ENCODE measurements around the gene SYT1.

SYT1 gene

GRCh38 chr12:79360286-79360685 is 495.7 kb downstream of the SYT1 start:
- ChIA-PET POLR2A (no interaction called here), CTCF (interaction anchor here (0.7 kb wide), 1 partner anchor 918 kb away, joined by 3 read pairs; no protein-coding TSS in a partner anchor)

GRCh38 chr12:79360936-79361335 is 496.4 kb downstream of the SYT1 start:
- Histone ChIP-seq H3K4me1 (ENCODE audit: control insufficient read depth, insufficient read depth, low read length) (no peaks in the 10 kb centered on the region), H3K27ac (ENCODE audit: extremely low read depth, low read depth, low read length) (no peak overlapping the region), H3K9me3 (ENCODE audit: control insufficient read depth, insufficient read depth, low read depth, low read length) (no peaks in the 10 kb centered on the region), H3K4me3 (ENCODE audit: low read depth, low read length) (no peak overlapping the region), H3K36me3 (ENCODE audit: control insufficient read depth in 2 of 2, insufficient read depth in 1 of 2, low read length in 2 of 2) (no peaks in the 10 kb centered on the region)
- POLR2A ChIA-PET: no interaction called here
- TF ChIP-seq OSR2 (tag by site-specific recombination; IDR thresholded peaks at IDR 0.05) (no peak), EGR2 (tag by site-specific recombination; IDR thresholded peaks at IDR 0.05; ENCODE audit: low read depth) (no peak), ZNF555 (tag by site-specific recombination; conservative IDR thresholded peaks at IDR 0.05) (no peak), ZBTB49 (tag by site-specific recombination; IDR thresholded peaks at IDR 0.05; ENCODE audit: low read depth) (no peak), MEIS1 (CRISPR knock-in tag; IDR thresholded peaks at IDR 0.05; ENCODE audit: borderline replicate concordance) (no peak)
- CTCF ChIA-PET: interaction anchor here (0.7 kb wide), 1 partner anchor 917 kb away, joined by 3 read pairs; no protein-coding TSS in a partner anchor

More at GRCh38 chr12:79360286-79360685, 495.7 kb downstream of the SYT1 start:
- Histone ChIP-seq H3K4me3 (ENCODE audit: low read depth, low read length) (no peak overlapping the region), H3K9me3 (ENCODE audit: control insufficient read depth, insufficient read depth, low read depth, low read length) (no peaks in the 10 kb centered on the region), H3K27ac (ENCODE audit: extremely low read depth, low read depth, low read length) (no peak overlapping the region), H3K36me3 (ENCODE audit: control insufficient read depth in 2 of 2, insufficient read depth in 1 of 2, low read length in 2 of 2) (no peaks in the 10 kb centered on the region), H3K4me1 (ENCODE audit: control insufficient read depth, insufficient read depth, low read length) (no peaks in the 10 kb centered on the region)
- no peak for TF ChIP-seq RBAK (tag by site-specific recombination; IDR thresholded peaks at IDR 0.05)
- no peak for TF ChIP-seq BCL11B (tag by site-specific recombination; IDR thresholded peaks at IDR 0.05; ENCODE audit: low read depth)
- no peak for TF ChIP-seq ZNF366 (tag by site-specific recombination; conservative IDR thresholded peaks at IDR 0.05)
- TF ChIP-seq ZNF585B (tag by site-specific recombination; IDR thresholded peaks at IDR 0.05): no peak
- no peak for TF ChIP-seq KLF17 (tag by site-specific recombination; IDR thresholded peaks at IDR 0.05)
- no peak for TF ChIP-seq ZNF146 (tag by site-specific recombination; IDR thresholded peaks at IDR 0.05)
- TF ChIP-seq GLI2 (tag by site-specific recombination; IDR thresholded peaks at IDR 0.05; ENCODE audit: borderline replicate concordance, low read depth): no peak

GRCh38 chr12:79364197-79364596 is 499.6 kb downstream of the SYT1 start:
- ChIA-PET CTCF (no interaction called here), POLR2A (no interaction called here)
- Histone ChIP-seq H3K27ac (ENCODE audit: extremely low read depth, low read depth, low read length) (no peak overlapping the region), H3K36me3 (ENCODE audit: control insufficient read depth in 2 of 2, insufficient read depth in 1 of 2, low read length in 2 of 2) (no peaks in the 10 kb centered on the region), H3K4me1 (ENCODE audit: control insufficient read depth, insufficient read depth, low read length) (no peaks in the 10 kb centered on the region), H3K9me3 (ENCODE audit: control insufficient read depth, insufficient read depth, low read depth, low read length) (no peaks in the 10 kb centered on the region), H3K4me3 (ENCODE audit: low read depth, low read length) (no peak overlapping the region)
- TF ChIP-seq ZNF704 (tag by site-specific recombination; IDR thresholded peaks at IDR 0.05) (no peak), ZFP3 (tag by site-specific recombination; IDR thresholded peaks at IDR 0.05; ENCODE audit: low read depth) (no peak), PRDM6 (tag by site-specific recombination; IDR thresholded peaks at IDR 0.05) (no peak), ZNF37A (tag by site-specific recombination; IDR thresholded peaks at IDR 0.05) (no peak), ZSCAN5A (tag by site-specific recombination; IDR thresholded peaks at IDR 0.05) (no peak), ZNF18 (tag by site-specific recombination; IDR thresholded peaks at IDR 0.05) (no peak), ZNF777 (tag by site-specific recombination; IDR thresholded peaks at IDR 0.05; ENCODE audit: borderline replicate concordance) (no peak), ZNF529 (tag by site-specific recombination; IDR thresholded peaks at IDR 0.05; ENCODE audit: insufficient replicate concordance) (no peak), SCRT1 (tag by site-specific recombination; IDR thresholded peaks at IDR 0.05; ENCODE audit: borderline replicate concordance) (no peak), ZNF610 (tag by site-specific recombination; IDR thresholded peaks at IDR 0.05; ENCODE audit: borderline replicate concordance) (no peak), ZNF660 (tag by site-specific recombination; IDR thresholded peaks at IDR 0.05) (no peak)

All from HEK293 (cell line).